Sigmoid colon (tissue), 4 donors: ENCODE measurements around the gene KCNH1.

Experiments
- EP300 ChIP-seq, 4 donors: sonication (generic); formaldehyde crosslinking; IDR thresholded peaks; one replicate each; pipeline ENCODE4 v1.6.1; 2017; ENCODE audit warnings: antibody characterized with exemption in 4 of 4
- POLR2A ChIP-seq, 2 donors: fragments of 450-650 bp; IDR thresholded peaks; one replicate each; pipeline ENCODE4 v1.6.1; 2016; ENCODE audit warnings: antibody characterized with exemption in 2 of 2, mild to moderate bottlenecking in 2 of 2, moderate library complexity in 2 of 2
- POLR2AphosphoS5 ChIP-seq, 4 donors: sonication (generic); formaldehyde crosslinking; IDR thresholded peaks; one replicate each; pipeline ENCODE4 v1.6.1; 2017; ENCODE audit warnings: antibody characterized with exemption in 4 of 4
- TF ChIP-seq, protein P1 (sequence below), 4 experiments: fragments of 450-650 bp in 3 of 4; fragments of 200-600 bp in 1 of 4; IDR thresholded peaks; one replicate each; pipeline ENCODE4 v1.5.1; 2016 to 2019; ENCODE audit warnings: antibody characterized with exemption in 4 of 4, mild to moderate bottlenecking in 3 of 4, moderate library complexity in 2 of 4

DNA sequence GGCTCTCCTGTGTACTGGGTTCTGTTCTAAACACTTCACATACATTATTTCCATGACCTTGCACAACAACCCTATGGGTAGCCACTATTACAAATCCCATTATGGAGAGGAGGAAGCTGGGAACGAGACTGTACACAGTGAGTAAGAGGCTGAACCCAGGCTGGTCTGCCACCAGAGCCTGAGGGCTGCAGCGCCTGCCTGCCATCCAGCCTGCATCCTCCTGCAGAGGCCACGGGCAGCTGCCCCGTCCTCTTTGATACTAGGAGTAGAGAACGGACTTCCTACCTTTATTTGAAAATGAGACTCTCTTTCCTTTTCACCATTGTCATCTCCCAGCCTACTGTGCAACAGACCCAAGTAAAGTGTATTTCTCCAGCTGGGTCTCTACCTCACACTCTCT, 435.3 kb downstream of the KCNH1 start:
- TF ChIP-seq, protein P1, sequence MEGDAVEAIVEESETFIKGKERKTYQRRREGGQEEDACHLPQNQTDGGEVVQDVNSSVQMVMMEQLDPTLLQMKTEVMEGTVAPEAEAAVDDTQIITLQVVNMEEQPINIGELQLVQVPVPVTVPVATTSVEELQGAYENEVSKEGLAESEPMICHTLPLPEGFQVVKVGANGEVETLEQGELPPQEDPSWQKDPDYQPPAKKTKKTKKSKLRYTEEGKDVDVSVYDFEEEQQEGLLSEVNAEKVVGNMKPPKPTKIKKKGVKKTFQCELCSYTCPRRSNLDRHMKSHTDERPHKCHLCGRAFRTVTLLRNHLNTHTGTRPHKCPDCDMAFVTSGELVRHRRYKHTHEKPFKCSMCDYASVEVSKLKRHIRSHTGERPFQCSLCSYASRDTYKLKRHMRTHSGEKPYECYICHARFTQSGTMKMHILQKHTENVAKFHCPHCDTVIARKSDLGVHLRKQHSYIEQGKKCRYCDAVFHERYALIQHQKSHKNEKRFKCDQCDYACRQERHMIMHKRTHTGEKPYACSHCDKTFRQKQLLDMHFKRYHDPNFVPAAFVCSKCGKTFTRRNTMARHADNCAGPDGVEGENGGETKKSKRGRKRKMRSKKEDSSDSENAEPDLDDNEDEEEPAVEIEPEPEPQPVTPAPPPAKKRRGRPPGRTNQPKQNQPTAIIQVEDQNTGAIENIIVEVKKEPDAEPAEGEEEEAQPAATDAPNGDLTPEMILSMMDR (IDR thresholded peaks at IDR 0.05), result no peak
- TF ChIP-seq POLR2A (IDR thresholded peaks at IDR 0.05) (no peak), POLR2AphosphoS5 (IDR thresholded peaks at IDR 0.05) (no peak), EP300 (IDR thresholded peaks at IDR 0.05) (no peak)
